ENCODE data around the gene PDZD2. TPM values are rescaled to one million over a fixed set of nuclear protein-coding genes. Genes with fewer than 3 reads are reported as not detected.
A peak's percentile ranks its signal among the peaks of the same experiment; 100 is the strongest.
"Not testable (repeated sequence)": the region's sequence is repeated elsewhere in the genome, so short reads cannot be mapped to it uniquely, and the experiment has no call there.

The PDZD2 gene
- total and polyA plus RNA-seq, 12 donors = 2.2 to 10.3 (median 5.0) TPM

GRCh38 chr5:31769530-31769929 lies 130.6 kb downstream of the PDZD2 start:
- Histone ChIP-seq H3K4me1 (replicated peaks in 1 of 2) (peaks cover 0 to 16% of the 10 kb centered on the region in 2 donors), H3K4me3 (no peak overlapping the region), H3K36me3 (replicated peaks in 1 of 2) (no peaks in the 10 kb centered on the region), H3K27me3 (no peaks in the 10 kb centered on the region), H3K9me3 (replicated peaks in 1 of 3) (no peaks in the 10 kb centered on the region), H3K27ac (no peak overlapping the region)
- TF ChIP-seq, protein P1, sequence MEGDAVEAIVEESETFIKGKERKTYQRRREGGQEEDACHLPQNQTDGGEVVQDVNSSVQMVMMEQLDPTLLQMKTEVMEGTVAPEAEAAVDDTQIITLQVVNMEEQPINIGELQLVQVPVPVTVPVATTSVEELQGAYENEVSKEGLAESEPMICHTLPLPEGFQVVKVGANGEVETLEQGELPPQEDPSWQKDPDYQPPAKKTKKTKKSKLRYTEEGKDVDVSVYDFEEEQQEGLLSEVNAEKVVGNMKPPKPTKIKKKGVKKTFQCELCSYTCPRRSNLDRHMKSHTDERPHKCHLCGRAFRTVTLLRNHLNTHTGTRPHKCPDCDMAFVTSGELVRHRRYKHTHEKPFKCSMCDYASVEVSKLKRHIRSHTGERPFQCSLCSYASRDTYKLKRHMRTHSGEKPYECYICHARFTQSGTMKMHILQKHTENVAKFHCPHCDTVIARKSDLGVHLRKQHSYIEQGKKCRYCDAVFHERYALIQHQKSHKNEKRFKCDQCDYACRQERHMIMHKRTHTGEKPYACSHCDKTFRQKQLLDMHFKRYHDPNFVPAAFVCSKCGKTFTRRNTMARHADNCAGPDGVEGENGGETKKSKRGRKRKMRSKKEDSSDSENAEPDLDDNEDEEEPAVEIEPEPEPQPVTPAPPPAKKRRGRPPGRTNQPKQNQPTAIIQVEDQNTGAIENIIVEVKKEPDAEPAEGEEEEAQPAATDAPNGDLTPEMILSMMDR (IDR thresholded peaks at IDR 0.05) = no peak
- no peak for TF ChIP-seq POLR2A (IDR thresholded peaks at IDR 0.05)
- intact Hi-C loops (cut with DNase I) = no loop called here
- no peak for DNase-seq
- 73 to 83% (median 81%) methylated on average over 3 of the region's 3 CpGs for WGBS, 4 donors

DNA sequence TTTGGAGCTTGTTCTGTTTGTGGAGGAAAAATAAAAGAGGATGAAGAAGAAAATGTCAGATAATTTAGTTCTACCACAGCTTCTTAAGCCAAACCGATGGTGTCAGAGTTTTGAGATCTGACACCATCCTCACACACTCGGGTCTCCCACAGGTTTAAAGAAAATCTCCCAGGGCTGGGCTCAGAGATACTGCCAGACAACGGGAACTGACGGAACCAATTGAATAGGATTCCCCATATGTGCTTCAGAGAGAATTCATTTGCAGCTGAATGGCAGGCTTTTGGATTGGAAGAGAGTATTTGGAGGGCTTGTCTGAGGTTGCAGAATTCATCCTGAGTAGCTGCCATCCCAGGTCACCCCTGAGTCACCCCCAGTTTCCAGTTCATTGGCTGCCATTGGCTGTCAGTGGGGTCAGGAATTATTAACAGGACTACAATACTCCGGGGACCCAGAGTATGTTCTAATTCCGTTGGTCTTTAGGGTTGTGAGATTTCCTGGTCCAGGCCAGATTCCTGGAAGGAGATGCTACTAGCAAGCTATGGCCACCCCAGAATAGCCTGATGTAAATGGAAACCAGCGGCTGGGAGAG lies 131.3 kb downstream of the PDZD2 start:
- no peak overlapping the region for H3K4me3 ChIP-seq
- no peaks in the 10 kb centered on the region for H3K27me3 ChIP-seq
- intact Hi-C loops (cut with DNase I) = no loop called here
- 50 to 76% (median 57%) methylated on average over 7 of the region's 7 CpGs for WGBS, 4 donors
- H3K4me1 ChIP-seq (replicated peaks in 1 of 2) = peaks cover 0 to 16% of the 10 kb centered on the region in 2 donors
- no peak for DNase-seq
- TF ChIP-seq, protein P1 (IDR thresholded peaks at IDR 0.05) = no peak
- TF ChIP-seq POLR2A (IDR thresholded peaks at IDR 0.05) = no peak
- H3K36me3 ChIP-seq (replicated peaks in 1 of 2) = no peaks in the 10 kb centered on the region
- H3K9me3 ChIP-seq (replicated peaks in 1 of 3) = no peaks in the 10 kb centered on the region
- H3K27ac ChIP-seq = no peak overlapping the region

- no peaks in the 10 kb centered on the region for H3K36me3 ChIP-seq (replicated peaks in 1 of 2)
Observed at GRCh38 chr5:31770998-31771397, 132.1 kb downstream of the PDZD2 start.

GRCh38 chr5:31771500-31771899 lies 132.6 kb downstream of the PDZD2 start:
- no peaks in the 10 kb centered on the region for H3K36me3 ChIP-seq (replicated peaks in 1 of 2)
- WGBS, 4 donors = 45 to 73% (median 52%) methylated on average over 2 of the region's 2 CpGs
- H3K27me3 ChIP-seq = no peaks in the 10 kb centered on the region
- DNase-seq = peak in 3 of 7 donors; percentile 6 to 17 (median 15)
- H3K4me3 ChIP-seq = no peak overlapping the region
- no peaks in the 10 kb centered on the region for H3K9me3 ChIP-seq (replicated peaks in 1 of 3)
- H3K27ac ChIP-seq = no peak overlapping the region
- intact Hi-C loops (cut with DNase I) = no loop called here
- TF ChIP-seq, protein P1 (IDR thresholded peaks at IDR 0.05) = no peak
- no peak for TF ChIP-seq POLR2A (IDR thresholded peaks at IDR 0.05)
- peaks cover 0 to 16% of the 10 kb centered on the region in 2 donors for H3K4me1 ChIP-seq (replicated peaks in 1 of 2)

More at GRCh38 chr5:31770998-31771397, 132.1 kb downstream of the PDZD2 start:
- TF ChIP-seq POLR2A (IDR thresholded peaks at IDR 0.05) = no peak
- TF ChIP-seq, protein P1 (IDR thresholded peaks at IDR 0.05) = no peak
- intact Hi-C loops (cut with DNase I) = no loop called here
- Histone ChIP-seq H3K4me3 (no peak overlapping the region), H3K4me1 (replicated peaks in 1 of 2) (peaks cover 0 to 16% of the 10 kb centered on the region in 2 donors), H3K27ac (no peak overlapping the region), H3K27me3 (no peaks in the 10 kb centered on the region), H3K9me3 (replicated peaks in 1 of 3) (no peaks in the 10 kb centered on the region)
- DNase-seq = no peak
- 28 to 88% (median 55%) methylated on average over 1 of the region's 1 CpG for WGBS, 4 donors

GRCh38 chr5:31776294-31776693 lies 137.4 kb downstream of the PDZD2 start:
- DNase-seq; H3K27ac ChIP-seq; H3K36me3 ChIP-seq (replicated peaks in 1 of 2); H3K27me3 ChIP-seq; intact Hi-C loops (cut with DNase I); H3K4me3 ChIP-seq; H3K9me3 ChIP-seq (replicated peaks in 1 of 3); H3K4me1 ChIP-seq (replicated peaks in 1 of 2): not testable (repeated sequence)
- 93 to 95% (median 94%) methylated on average over 6 of the region's 6 CpGs for WGBS, 4 donors
